IPS-11a (cell line): ENCODE measurements around the gene NIT1.
"Not testable (repeated sequence)": the region's sequence is repeated elsewhere in the genome, so short reads cannot be mapped to it uniquely, and the experiment has no call there.

Source experiments
- H3K4me3 ChIP-seq: one replicate; pipeline ENCODE4 v1.5.1; 2013; ENCODE audit warnings: low read depth, low read length, control low read depth

NIT1 gene

GRCh38 chr1:161111527-161111926 is 6.4 kb upstream of the NIT1 start:
- no peak overlapping the region for H3K4me3 ChIP-seq

DNA sequence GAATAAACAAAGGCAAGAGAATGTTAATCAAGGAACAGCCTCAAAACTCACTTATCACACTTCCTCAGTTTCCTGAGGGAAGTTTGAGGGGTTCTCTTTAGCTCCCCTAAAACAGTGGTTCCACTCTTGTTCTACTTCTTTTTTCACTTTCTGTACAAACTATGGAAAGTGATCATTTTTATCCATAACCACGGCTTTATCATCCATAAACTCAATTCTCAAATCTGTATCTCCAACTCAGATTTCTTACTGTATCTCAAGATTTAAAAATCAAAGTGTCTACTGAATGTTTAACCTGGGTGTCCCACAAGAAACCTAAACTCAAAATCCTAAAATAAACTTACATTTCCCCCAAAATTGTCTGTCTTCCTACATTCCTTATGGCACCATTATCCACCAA is 4.0 kb upstream of the NIT1 start:
- H3K4me3 ChIP-seq = no peak overlapping the region

GRCh38 chr1:161114556-161114955 is 3.3 kb upstream of the NIT1 start:
- no peak overlapping the region for H3K4me3 ChIP-seq

GRCh38 chr1:161115132-161115711 is 2.7 kb upstream of the NIT1 start:
- H3K4me3 ChIP-seq = no peak overlapping the region

DNA sequence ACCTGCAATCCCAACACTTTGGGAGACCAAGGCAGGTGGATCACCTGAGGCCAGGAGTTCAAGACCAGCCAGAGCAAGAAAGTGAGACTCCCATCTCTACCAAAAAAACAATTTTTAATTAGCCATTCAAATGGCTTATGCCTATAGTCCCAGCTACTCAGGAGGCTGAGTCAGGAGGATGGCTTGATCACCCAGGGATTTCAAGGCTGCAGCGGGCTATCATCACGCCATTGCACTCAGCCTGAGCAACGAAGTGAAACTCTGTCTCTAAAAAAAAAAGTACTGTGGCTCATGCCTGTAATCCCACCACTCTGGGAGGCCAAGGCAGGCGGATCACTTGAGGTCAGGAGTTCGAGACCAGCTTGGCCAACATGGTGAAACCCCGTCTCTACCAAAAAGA is 1.9 kb upstream of the NIT1 start:
- H3K4me3 ChIP-seq = not testable (repeated sequence)

GRCh38 chr1:161119092-161119903 is 1.4 kb downstream of the NIT1 start:
- H3K4me3 ChIP-seq = no peak overlapping the region

DNA sequence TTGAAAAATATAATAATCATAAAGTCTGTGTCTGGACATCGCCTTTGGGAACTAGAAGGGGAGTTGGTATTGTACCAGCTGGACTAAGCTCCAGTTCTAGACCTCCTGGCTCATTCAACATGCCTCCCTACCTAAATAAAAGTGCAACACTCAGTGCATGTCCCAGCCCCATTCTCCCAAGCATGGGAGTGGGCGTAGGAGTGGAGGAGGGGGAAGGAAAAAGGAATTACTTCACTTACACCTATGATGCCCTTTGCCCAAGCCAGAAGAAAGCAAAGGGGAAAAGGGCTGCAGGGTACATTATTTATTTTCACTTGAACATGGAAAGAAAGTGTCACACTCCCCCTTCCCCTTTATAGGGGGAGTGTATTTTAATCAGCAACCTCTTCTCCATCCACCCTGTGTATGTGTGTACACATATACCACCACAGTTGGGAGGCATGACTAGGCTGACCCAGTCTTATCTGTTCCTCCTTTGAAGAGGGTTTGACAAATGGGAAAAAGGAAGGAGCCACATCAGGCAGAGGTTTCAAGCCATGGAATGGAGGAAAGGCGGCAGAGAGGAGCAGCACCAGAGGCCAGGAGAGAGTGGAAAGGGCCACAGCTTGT is 3.2 kb downstream of the NIT1 start:
- no peak overlapping the region for H3K4me3 ChIP-seq

DNA sequence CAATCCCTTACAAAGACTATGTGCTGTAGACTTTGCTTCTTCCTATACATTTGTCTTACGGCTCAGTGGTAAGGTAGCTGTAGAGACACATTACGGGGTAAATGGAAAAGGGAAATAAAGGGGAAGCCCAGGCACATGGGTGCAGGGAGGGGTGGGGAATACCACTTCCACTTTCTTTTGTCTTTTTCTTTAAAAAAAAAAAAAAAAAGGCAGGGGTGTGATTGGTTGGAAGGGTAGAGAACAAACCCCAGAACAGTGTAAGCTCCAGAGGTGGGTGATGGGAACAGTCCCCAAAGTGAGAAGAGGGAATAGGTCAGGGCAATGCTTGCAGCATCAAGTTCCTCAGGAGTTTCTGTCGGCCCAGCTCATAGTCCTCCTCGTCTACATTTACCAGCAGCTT is 3.9 kb downstream of the NIT1 start:
- H3K4me3 ChIP-seq = no peak overlapping the region

GRCh38 chr1:161122967-161123366 is 5.1 kb downstream of the NIT1 start:
- H3K4me3 ChIP-seq = no peak overlapping the region

DNA sequence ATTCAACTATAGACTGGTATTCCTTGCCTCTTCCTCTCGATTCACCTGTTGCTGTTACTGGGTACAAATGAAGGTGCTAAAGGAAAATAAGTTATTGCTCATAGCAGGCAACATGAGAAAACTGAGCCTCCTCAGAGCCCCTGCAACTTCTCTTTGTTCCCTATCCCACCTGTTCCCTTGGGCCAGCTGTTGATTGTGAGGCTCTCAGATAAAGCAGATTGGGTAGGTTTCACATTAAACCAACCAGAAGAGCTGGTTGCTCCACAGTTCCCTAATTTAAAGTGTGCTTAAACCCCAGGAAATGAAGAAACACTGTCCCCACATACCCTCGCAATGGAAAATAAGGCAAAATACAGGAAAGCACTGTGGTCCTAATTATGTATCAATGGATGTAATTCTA is 9.7 kb downstream of the NIT1 start:
- H3K4me3 ChIP-seq = no peak overlapping the region

- H3K4me3 ChIP-seq = no peak overlapping the region
Measured at GRCh38 chr1:161128591-161129420, 10.9 kb downstream of the NIT1 start.

DNA sequence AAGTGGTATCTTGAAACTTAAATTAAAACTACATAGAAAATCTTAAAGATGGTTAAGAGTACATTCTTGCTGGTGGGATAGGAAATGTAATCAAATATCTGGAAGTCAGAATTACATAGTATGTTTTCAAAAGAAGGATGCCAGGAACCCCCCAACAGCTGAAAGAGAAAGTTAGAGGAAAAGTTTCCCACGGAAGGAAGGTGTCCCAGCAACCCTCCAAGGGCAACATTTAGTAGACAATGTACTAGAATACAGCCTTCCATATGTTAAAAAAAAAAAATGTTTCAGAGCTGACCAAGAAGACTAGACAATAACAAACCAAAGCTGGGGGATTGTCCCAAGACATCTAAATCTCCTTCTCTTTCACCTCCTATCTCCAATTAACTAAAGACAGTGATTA is 12.4 kb downstream of the NIT1 start:
- no peak overlapping the region for H3K4me3 ChIP-seq

DNA sequence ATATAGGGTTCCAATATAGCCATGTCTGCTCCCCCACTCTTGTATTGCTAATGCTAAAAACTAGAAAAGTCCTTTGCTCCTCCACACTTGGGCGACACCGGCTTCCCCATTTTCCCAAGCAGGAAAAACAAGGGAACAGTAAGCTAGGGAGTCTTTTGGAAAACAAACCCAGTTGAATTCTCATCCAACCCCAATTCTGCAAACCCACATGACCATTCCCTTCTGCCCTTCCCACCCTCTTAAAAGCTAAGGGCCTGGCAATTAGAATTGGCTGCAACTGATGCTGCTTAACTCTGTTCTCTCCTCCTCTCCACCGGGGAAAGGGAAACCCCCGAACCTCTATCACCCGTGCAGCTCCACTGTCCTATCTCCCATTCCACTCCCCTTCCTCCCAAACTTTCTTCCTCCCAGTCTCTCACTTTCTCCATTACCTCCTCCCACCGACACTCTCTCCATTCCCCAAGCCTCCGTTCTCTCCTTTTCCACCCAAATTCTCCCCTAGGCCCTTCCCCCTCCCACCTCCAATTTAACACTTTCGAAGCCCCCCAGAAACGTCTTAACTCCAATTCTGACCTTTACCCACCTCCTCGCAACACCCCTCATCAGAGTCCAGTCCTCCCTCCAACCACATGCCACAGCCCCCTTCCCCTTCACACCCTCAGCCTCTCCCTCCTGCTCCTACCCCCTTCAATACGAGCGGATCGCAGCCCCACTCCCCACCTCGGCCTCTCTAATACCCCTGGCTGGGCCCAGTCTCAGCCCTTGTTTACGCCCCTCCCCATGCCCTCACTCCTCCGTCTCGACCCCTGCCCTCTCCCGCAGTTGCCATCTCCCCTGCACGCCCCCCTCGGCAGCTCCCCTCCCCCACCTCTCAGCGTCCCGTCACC is 13.9 kb downstream of the NIT1 start:
- H3K4me3 ChIP-seq = peak overlapping the region; percentile 81

DNA sequence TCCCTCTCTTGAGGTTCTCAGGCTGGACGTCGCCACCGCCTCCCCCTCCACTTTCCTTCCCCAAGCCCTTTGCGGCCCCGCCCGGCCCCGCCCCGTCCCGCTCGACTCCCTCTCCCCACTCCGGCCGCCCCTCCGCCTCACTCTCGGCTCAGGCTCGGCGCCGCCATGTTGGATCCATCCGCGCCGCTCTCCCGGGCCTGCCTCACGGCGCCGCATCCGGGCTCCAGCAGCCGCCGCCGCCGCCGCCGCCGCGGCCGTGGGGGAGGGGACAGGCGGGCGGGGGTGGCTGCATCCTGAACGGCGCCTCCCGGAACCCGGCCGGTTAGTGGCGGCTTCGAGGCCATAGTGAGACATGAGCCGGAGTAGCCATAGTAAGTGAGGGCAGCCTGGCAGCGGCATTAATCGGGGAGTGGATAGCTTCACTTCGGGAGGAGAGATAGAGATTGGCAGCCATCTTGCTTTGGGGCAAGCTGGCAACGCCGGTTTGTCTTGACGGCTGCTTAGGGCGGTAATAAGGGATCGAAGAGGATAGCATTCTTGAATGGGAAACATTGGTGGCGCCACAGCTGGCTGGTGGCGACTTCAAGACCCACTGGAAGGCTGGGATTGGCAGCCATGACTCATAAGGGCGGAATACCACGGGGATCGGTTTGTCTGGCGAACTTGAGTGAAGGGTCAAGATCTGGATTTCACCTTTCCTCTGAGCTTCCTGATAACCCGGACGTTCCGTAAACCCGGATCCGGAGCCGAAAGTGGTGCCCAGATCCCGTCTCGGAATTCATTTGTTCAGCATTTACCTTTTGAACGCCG is 14.7 kb downstream of the NIT1 start, which contains the start of gene DEDD:
DEDD (minus strand) TSS at position 258 of the 810 bp plus-strand sequence. CDS start 8,205 bp downstream, outside the sequence.
- H3K4me3 ChIP-seq = peak within 1 kb of the TSS; percentile 81

GRCh38 chr1:161133220-161133740 is 15.4 kb downstream of the NIT1 start:
- H3K4me3 ChIP-seq = peak overlapping the region; percentile 75

GRCh38 chr1:161137881-161138280 is 20.0 kb downstream of the NIT1 start:
- no peak overlapping the region for H3K4me3 ChIP-seq

- no peak overlapping the region for H3K4me3 ChIP-seq
Measured at GRCh38 chr1:161138431-161138830, 20.5 kb downstream of the NIT1 start.

DNA sequence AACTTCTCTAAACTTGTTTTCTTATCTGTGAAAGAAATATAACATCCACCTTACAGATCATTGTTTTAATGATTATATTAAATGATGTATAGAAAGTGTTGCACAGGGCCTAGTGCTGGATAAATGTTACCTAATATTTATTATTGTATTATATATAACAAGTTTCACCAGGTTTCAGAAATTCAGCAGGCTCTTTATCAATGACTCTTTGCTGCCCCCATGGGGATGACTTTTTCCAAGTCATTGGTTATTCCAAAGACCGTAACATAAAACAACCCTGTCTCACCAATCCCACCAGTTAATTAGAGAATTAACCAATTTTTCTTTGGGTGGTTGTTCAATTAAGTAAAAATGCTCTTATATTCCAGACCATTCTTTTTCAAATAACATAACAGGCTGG is 21.9 kb downstream of the NIT1 start:
- H3K4me3 ChIP-seq = no peak overlapping the region

DNA sequence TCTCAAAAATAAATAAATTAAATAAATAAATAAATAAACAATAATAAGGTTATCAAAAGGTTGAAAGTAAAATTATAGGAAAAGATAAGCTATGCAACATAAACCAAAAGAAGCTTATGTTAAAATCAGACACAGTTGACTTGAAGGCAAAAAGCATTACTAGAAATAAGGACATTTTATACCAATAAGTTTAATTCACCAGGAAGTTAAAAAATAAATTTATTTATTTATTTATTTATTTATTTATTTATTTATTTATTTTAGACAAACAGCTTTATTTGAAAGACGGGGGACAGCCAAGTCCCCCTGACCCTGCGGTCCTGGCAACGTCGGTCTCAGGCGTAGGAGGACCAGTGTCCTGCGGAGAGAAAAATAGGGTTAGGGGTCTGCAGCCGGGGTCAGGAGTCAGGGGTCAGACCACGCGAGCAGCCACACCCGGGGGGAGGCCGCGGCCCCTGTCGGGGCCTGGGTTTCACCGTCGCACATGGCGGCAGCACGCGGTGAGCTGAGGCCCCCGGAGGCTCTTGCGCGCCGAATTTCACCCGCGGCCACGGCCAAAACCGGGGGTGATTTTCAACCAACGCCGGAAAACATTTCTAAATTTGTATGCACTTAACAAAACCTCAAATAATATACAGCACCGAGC is 23.0 kb downstream of the NIT1 start:
- H3K4me3 ChIP-seq = no peak overlapping the region
